Peyer's patch (tissue), 4 donors: ENCODE measurements around the gene ZNF462. TPM values are rescaled to one million over a fixed set of nuclear protein-coding genes. Genes with fewer than 3 reads are reported as not detected.

Source experiments
- DNase-seq, 3 donors: peaks; one replicate each; pipeline ENCODE4 v3.0.0-alpha.2; 2017 to 2019
- H3K27ac ChIP-seq, 4 donors: fragments of 200-600 bp; sonication (generic); one replicate each; pipeline ENCODE4 v1.5.1; 2016 to 2019
- H3K27me3 ChIP-seq, 2 donors: fragments of 200-600 bp; sonication (generic); one replicate each; pipeline ENCODE4 v1.5.1; 2019
- H3K36me3 ChIP-seq, 3 donors: fragments of 200-600 bp; sonication (generic); one replicate each; pipeline ENCODE4 v1.5.1; 2016 to 2019
- H3K4me1 ChIP-seq, 4 donors: fragments of 200-600 bp; sonication (generic); one replicate each; pipeline ENCODE4 v1.5.1; 2016 to 2019
- H3K4me3 ChIP-seq, 4 donors: fragments of 200-600 bp; sonication (generic); 1 replicate in 3 of 4; 2 replicates in 1 of 4; pipeline ENCODE4 v1.5.1; 2016 to 2019; ENCODE audit warnings: mild to moderate bottlenecking in 1 of 4
- H3K9me3 ChIP-seq, 4 donors: fragments of 200-600 bp; sonication (generic); one replicate each; pipeline ENCODE4 v1.5.1; 2016 to 2019; ENCODE audit warnings: mild to moderate bottlenecking in 1 of 4
- POLR2A ChIP-seq, 2 donors: fragments of 450-650 bp; IDR thresholded peaks; one replicate each; pipeline ENCODE4 v1.5.1; 2017; ENCODE audit warnings: antibody characterized with exemption in 2 of 2, mild to moderate bottlenecking in 2 of 2, moderate library complexity in 2 of 2
- total RNA-seq, 4 donors: library from RNA; depleted of rRNA; stranded (reverse); fragments of >200 nt; gene quantifications; one replicate each; pipeline ENCODE4 v1.1.0, GENCODE V29; 2016
- TF ChIP-seq, protein P1 (sequence below), 6 experiments: fragments of 450-650 bp in 4 of 6; fragments of 200-600 bp in 2 of 6; sonication (generic) in 1 of 6; IDR thresholded peaks; one replicate each; pipeline ENCODE4 v1.5.1; 2017 to 2019; ENCODE audit warnings: antibody characterized with exemption in 6 of 6, mild to moderate bottlenecking in 3 of 6, moderate library complexity in 1 of 6

Gene ZNF462
- total RNA-seq, 4 donors from 2014 or later = 16.1 to 39.6 (median 25.5) TPM

DNA sequence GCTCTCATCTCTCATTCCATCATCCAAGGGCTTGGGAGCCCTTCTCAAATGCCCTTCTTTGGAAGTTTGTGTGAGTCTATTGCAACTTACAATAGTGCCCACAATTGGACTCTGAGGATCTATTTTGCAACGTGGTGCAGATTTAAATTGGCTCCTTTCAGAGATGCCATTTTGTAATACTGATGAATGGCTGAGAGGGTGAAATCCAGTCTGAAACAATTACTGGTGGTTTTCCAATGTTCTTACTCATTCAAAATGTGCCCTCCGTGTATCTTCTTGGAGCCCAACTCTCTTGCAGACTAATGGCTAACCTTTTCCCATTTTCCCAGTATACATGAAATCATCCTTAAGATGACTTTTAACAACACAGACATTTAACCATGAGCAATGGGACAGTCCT is 6.1 kb downstream of the ZNF462 start:
- TF ChIP-seq POLR2A (IDR thresholded peaks at IDR 0.05) = no peak
- TF ChIP-seq, protein P1, sequence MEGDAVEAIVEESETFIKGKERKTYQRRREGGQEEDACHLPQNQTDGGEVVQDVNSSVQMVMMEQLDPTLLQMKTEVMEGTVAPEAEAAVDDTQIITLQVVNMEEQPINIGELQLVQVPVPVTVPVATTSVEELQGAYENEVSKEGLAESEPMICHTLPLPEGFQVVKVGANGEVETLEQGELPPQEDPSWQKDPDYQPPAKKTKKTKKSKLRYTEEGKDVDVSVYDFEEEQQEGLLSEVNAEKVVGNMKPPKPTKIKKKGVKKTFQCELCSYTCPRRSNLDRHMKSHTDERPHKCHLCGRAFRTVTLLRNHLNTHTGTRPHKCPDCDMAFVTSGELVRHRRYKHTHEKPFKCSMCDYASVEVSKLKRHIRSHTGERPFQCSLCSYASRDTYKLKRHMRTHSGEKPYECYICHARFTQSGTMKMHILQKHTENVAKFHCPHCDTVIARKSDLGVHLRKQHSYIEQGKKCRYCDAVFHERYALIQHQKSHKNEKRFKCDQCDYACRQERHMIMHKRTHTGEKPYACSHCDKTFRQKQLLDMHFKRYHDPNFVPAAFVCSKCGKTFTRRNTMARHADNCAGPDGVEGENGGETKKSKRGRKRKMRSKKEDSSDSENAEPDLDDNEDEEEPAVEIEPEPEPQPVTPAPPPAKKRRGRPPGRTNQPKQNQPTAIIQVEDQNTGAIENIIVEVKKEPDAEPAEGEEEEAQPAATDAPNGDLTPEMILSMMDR (IDR thresholded peaks at IDR 0.05) = no peak
- Histone ChIP-seq H3K27me3 (no peaks in the 10 kb centered on the region), H3K9me3 (no peaks in the 10 kb centered on the region), H3K27ac (peak overlapping the region in 2 of 4 donors; percentile 44 to 47), H3K36me3 (no peaks in the 10 kb centered on the region), H3K4me1 (peaks cover 0 to 27% (median 0%) of the 10 kb centered on the region in 4 donors), H3K4me3 (no peak overlapping the region)
- no peak for DNase-seq

DNA sequence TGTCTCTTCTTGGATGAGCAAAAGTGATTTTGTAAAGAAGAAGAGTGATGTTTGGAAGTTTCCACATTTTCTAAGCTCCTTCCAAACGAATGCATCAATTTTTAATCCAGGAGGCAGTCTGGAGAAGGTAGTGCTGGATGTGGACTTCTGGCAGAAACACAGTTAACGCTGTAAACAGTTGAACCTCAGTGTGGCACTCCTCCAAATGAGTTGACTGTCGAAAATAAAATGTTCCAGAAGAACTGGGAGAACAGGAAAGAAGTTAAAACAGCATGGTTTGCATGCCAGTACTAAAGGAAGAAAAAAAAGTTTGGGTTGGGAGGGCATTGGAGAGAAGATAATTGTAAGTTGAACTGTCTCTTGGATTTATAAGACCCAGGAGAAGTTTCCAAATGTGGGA is 6.5 kb downstream of the ZNF462 start:
- H3K27me3 ChIP-seq = no peaks in the 10 kb centered on the region
- no peaks in the 10 kb centered on the region for H3K36me3 ChIP-seq
- peak overlapping the region in 2 of 4 donors; percentile 44 to 47 for H3K27ac ChIP-seq
- TF ChIP-seq POLR2A (IDR thresholded peaks at IDR 0.05) = no peak
- TF ChIP-seq, protein P1 (IDR thresholded peaks at IDR 0.05) = no peak
- no peaks in the 10 kb centered on the region for H3K9me3 ChIP-seq
- DNase-seq = no peak
- no peak overlapping the region for H3K4me3 ChIP-seq
- H3K4me1 ChIP-seq = peaks cover 0 to 27% (median 0%) of the 10 kb centered on the region in 4 donors

DNA sequence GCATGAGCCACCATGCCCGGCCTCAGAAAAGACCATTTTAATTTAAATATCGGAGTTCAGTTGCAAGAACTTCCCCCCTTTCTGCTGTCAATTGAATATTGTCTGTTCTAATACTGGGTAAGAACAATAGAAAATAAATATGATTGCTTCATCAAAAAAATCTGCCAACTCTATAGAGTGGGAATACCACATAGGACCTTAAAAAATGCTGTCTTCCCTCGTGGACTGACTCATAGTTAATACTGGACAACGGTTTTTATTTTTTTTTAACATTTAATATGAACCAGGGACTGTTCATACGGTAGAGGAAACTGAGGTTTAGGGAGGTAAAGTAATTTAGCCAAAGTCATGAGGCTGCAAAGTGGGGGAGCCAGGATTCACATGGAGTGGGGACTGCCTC is 9.7 kb downstream of the ZNF462 start:
- H3K9me3 ChIP-seq = no peaks in the 10 kb centered on the region
- no peak for TF ChIP-seq POLR2A (IDR thresholded peaks at IDR 0.05)
- TF ChIP-seq, protein P1 (IDR thresholded peaks at IDR 0.05) = no peak
- no peaks in the 10 kb centered on the region for H3K27me3 ChIP-seq
- H3K27ac ChIP-seq = no peak overlapping the region
- H3K36me3 ChIP-seq = no peaks in the 10 kb centered on the region
- H3K4me1 ChIP-seq = peaks cover 0 to 20% (median 0%) of the 10 kb centered on the region in 4 donors
- no peak overlapping the region for H3K4me3 ChIP-seq
- no peak for DNase-seq

DNA sequence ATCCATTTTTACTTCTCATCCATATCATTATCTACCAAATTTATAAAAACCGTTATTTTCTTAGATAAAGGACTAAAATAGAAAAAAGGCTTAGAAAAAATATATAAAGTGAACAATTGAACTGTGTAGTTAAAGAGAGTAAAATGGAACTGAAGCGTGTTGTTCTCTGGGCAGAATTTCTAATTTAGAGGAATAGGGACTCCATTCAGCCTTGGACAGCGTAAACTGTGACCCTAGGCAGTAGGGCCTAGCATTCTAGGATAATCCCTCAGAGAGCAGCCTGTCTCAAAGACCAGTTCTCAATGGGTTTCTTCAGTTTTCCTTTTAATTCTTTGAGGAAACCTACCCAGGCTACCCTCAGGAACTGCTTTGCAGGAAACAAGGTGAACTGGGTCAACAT is 11.1 kb downstream of the ZNF462 start:
- Histone ChIP-seq H3K4me1 (peaks cover 0 to 16% (median 0%) of the 10 kb centered on the region in 4 donors), H3K4me3 (no peak overlapping the region), H3K27me3 (no peaks in the 10 kb centered on the region), H3K27ac (no peak overlapping the region), H3K9me3 (no peaks in the 10 kb centered on the region), H3K36me3 (no peaks in the 10 kb centered on the region)
- DNase-seq = no peak
- no peak for TF ChIP-seq POLR2A (IDR thresholded peaks at IDR 0.05)
- TF ChIP-seq, protein P1 (IDR thresholded peaks at IDR 0.05) = no peak

DNA sequence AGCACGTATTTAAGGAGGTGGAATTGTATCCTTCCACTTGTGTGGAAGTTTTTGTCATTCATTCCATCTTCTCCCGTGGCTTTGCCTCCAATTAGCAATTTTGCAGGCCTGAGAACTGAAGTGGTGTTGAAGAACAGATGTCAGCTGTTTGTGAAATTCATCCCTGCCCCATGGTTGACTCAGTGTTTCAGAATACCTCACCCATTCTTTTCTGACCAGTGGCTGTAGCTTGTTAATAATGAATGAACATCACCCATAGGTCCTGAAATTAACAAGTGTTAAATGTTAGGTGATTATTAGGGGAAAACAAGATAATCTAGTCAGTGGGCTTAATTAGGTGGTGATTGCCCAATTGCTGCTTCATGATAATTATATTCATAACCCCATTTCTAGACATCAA is 11.7 kb downstream of the ZNF462 start:
- no peak for TF ChIP-seq POLR2A (IDR thresholded peaks at IDR 0.05)
- TF ChIP-seq, protein P1 (IDR thresholded peaks at IDR 0.05) = no peak
- H3K4me1 ChIP-seq = peaks cover 0 to 10% (median 0%) of the 10 kb centered on the region in 4 donors

DNA sequence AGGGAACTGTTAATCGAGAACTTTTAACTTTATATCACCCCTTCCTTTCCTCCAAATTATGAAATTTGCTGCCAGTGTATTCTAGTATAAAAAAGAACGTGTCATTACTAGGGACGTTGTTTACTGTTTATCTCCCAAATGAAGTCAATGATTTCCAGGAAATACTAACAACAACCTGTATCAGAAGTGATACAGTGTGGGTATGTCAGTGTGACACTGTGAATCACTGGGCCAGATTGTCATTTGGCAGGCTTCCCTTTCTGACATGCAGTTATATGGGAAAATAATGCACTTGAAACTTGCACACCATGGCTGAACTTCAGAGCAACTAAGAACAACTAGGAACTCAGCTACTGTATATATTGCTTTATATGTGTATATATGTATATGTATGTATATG is 12.6 kb downstream of the ZNF462 start:
- H3K9me3 ChIP-seq = no peaks in the 10 kb centered on the region
- H3K4me1 ChIP-seq = peaks cover 0 to 6% (median 0%) of the 10 kb centered on the region in 4 donors

More for the DNA sequence above, 11.7 kb downstream of the ZNF462 start:
- Histone ChIP-seq H3K4me3 (no peak overlapping the region), H3K9me3 (no peaks in the 10 kb centered on the region), H3K27me3 (no peaks in the 10 kb centered on the region), H3K36me3 (no peaks in the 10 kb centered on the region), H3K27ac (no peak overlapping the region)
- no peak for DNase-seq

More for the DNA sequence above, 12.6 kb downstream of the ZNF462 start:
- no peak overlapping the region for H3K4me3 ChIP-seq
- no peaks in the 10 kb centered on the region for H3K27me3 ChIP-seq
- H3K27ac ChIP-seq = no peak overlapping the region
- no peak for DNase-seq
- TF ChIP-seq, protein P1 (IDR thresholded peaks at IDR 0.05) = no peak
- no peak for TF ChIP-seq POLR2A (IDR thresholded peaks at IDR 0.05)
- no peaks in the 10 kb centered on the region for H3K36me3 ChIP-seq
